Activated CD8-positive, alpha-beta memory T cell treated with anti-CD3 and anti-CD28 coated beads, Interleukin-2, amount 50 U/mL, for 24 hours (primary cell): ENCODE results near the gene VSNL1.
"Not testable (repeated sequence)": the region's sequence is repeated elsewhere in the genome, so short reads cannot be mapped to it uniquely, and the experiment has no call there.

Experiments used
- DNase-seq: peaks from one replicate; pipeline ENCODE4 v3.0.0-alpha.2; 2020; ENCODE audit errors: extremely low read depth

VSNL1 gene

DNA sequence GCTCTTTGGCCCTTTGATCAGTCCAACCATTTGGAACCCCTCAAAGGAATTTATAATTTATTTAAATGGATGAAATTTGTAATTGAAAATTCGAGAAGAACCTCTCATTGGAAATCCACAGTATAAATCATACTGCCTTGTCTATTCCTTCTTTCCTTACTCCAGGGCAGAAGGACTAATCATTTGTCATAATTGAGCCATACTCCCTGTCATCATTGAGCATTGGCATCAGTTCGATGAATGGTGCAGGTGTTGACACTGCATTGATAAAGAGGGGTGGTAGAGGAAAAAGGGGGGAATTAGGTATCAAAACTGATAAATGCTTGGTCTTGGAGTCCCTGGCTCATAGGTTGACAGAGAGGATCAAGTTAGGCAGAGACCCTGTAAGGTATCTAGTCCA is 2.0 kb downstream of the VSNL1 start:
- no peak for DNase-seq

GRCh38 chr2:17543131-17543660 is 2.7 kb downstream of the VSNL1 start:
- DNase-seq: no peak

- DNase-seq: no peak
Measured at GRCh38 chr2:17543848-17544247, 3.4 kb downstream of the VSNL1 start.

DNA sequence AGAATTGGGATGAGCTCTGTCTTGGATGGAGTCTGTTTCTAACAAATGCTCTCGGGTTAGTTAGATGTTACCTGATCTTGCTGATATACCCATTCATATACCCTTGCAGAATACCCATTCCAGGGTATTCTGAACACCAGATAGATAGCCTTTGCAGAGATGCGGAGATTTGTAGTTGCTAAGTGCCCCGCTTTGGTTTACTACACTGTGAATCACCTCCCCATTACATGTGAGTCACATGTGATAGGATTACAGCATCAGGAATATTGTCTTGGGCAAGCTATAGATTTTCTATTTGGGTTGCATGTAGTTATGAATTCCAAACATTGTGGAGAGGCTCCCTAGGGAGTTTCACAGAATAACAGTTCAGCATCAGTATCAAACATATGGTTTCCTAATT is 3.8 kb downstream of the VSNL1 start:
- DNase-seq: no peak

DNA sequence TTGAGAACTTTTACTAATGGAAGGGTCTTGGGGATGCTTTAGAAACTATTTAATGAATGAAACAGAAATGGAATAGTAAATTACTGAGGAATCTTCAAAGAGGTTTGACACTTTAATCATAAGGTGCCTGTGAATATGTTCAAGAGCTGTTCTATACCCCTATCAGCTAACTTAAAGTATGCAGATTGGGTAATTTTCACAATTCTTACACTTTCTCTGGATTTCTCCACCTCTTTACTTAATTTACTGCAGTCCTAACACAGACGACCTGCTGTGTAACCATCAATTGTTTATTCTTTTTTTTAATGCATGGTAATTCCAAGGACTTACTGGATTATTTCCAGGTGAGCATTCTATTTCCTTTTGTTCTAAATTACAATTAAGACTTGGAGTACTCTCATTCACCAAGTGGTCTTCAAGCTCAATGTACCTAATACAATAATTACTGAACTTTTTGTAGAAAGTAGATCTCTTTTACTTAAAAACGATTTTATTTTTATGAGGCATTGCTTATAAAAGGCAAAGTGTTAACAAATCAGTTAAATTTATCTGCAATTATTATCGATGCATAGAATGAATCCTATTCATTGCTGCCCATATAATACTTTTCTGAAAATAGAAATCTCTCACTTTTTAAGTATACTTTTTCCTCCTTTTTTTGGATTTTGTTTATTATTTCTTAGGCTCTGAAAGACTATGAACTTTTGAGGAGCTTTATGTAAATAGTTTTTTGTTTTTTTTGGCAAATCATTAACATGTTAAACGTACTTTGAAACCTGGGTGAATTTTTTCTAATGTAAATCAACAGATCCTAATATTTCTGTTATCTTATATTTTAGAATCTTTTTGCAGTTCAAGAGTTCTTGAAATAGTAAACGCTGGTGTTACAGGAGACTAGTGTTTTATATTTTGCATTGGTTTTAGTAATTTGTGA is 5.5 kb downstream of the VSNL1 start:
- DNase-seq: no peak

- no peak for DNase-seq
Measured at GRCh38 chr2:17547237-17547636, 6.7 kb downstream of the VSNL1 start.

- no peak for DNase-seq
Measured at GRCh38 chr2:17547737-17548136, 7.2 kb downstream of the VSNL1 start.

DNA sequence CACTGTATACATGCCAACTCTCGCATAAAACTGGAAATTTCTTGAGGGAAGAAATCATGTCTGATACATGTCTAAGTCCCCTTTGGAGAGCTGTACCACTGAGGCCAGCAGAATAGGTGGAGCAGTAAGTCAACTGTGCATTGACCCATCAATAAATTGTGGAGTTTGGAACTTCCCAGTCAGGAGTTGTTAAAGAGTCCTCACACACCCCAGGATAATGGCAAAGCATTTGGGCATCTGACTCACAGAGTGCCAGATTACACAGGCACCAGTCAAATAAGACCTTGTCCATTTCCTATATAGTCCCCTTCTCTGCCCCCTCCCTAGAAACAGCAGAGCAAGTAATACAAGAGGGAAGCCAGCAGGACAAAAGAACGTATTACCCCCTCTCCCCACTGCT is 10.4 kb downstream of the VSNL1 start:
- no peak for DNase-seq

DNA sequence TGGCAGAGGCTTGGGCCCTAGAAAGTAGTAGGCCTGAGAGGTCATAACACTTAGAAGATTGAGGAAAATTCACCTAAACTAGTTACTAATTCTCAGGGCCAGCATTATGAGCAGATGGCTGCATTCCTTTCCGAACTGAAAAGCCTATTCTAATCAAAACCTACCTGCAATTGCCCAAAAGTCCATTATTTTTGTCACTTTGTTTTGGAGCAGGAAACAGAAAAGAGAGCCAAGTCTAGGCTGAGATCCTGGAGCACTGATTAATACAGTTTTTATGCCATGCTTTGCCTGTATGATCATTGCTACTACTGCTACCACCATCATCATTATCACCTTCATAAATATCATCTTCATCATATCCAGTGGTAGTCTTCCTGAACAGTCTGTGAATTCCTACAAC is 14.7 kb downstream of the VSNL1 start:
- no peak for DNase-seq

GRCh38 chr2:17557596-17557995 is 17.1 kb downstream of the VSNL1 start:
- DNase-seq: no peak

DNA sequence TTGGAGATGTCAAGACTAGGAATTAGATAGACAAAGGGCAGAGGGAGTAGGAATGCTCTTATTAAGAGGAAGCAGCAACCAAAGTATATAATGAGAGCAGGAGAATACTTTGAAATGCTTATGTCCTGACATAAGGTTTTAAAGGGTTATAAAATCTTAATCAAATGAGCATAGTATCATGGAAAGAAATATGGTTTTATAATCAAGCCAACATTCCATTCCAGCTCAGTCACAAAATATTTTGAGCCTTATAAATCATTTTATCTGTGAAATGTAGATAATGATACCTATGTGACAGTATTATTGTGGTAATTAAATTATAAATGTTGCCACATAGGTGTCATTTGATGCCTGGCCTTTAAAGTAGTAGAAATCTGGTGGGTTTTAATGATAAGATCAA is 17.6 kb downstream of the VSNL1 start:
- DNase-seq: no peak

DNA sequence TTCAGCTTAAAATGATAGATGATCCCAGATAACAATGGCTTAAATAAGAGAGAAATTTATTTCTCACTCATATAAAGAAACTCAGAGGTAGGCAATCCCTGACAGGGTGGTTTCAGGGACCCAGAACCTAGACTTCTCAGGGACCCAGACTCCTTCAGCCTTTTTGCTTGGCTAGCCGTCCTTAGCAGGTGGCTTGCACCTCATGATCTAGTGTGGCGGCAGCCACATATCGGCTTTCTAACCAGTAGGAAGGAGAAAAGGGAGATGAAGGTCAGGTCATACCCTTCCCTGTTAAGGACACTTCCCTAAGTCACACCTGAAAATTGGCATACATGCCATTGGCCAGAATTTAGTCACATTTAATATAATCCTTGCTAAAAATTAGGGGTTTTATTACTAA is 18.4 kb downstream of the VSNL1 start:
- DNase-seq: no peak

- not testable (repeated sequence) for DNase-seq
Measured at GRCh38 chr2:17565726-17566125, 25.2 kb downstream of the VSNL1 start.

DNA sequence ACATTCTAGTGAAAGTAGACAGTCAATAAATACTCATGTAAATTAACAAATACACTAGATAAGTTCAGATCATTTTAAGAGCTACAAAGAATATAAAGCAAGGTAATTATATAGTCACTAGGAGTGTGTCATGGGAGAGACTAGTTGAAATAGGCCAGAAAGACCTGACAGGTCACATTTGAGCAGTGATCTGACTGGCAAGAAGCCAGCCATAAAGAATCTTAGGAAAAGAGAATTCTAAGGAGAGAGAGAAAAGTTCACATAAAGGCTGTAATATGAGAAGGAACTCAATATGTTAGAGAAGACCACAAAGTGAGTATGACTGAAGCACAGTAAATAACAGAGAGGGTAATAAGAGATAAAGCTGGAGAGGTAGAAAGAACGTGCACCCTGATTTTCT is 31.2 kb downstream of the VSNL1 start:
- DNase-seq: no peak

DNA sequence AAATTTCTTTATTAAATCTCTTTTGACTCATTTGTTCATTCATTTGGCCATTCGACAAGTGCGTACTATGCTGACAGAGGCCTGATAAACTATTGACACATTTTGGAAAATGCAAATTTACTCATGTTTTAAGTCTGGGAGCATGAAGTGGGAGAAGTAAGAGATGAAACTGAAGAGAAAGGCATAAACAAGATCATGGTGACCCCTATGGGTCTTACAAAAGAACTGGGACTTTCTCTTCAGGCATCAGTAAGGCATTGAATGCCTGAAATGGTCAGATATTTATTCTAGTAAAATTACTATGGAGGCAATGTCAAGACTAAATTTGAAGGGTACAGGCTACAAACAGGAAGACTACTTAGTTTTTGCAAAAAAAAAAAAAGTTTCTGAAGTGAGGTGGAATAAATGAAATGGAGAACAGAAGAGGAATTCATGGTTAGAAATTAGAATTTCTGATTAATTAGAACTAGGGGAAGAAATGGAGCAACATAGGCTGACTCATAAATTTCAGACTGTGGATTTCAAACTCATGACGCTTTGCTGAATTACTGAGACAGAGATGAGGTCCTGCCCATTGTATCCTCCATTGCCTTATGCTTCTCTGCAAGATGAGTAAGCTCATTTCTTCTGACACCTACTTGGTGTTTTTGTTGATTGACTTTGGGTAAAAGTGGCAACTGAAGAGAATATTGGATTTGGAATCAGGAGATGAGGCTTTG is 32.7 kb downstream of the VSNL1 start:
- DNase-seq: no peak

DNA sequence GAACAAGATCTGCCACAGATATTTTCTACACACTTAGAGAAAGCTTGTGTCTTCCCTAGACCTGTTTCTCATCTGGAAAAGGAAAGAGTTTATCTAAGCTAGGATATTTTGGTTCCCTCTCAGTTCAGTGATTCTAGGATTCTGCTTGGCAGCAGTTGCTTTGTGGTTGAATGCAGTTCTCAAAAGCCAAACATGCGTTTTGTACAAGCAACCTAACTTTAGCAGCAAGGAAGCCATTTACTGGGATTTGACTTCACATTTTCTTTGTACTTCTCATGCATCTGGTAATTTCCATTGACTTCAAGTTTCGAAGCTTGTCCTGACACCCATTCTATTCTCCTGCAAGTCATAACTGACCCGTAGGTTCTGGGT is 33.3 kb downstream of the VSNL1 start:
- no peak for DNase-seq

- no peak for DNase-seq
Measured at GRCh38 chr2:17574406-17575073, 34.0 kb downstream of the VSNL1 start.

- no peak for DNase-seq
Measured at GRCh38 chr2:17576802-17577201, 36.3 kb downstream of the VSNL1 start.

GRCh38 chr2:17578466-17578928 is 38.0 kb downstream of the VSNL1 start:
- DNase-seq: no peak

DNA sequence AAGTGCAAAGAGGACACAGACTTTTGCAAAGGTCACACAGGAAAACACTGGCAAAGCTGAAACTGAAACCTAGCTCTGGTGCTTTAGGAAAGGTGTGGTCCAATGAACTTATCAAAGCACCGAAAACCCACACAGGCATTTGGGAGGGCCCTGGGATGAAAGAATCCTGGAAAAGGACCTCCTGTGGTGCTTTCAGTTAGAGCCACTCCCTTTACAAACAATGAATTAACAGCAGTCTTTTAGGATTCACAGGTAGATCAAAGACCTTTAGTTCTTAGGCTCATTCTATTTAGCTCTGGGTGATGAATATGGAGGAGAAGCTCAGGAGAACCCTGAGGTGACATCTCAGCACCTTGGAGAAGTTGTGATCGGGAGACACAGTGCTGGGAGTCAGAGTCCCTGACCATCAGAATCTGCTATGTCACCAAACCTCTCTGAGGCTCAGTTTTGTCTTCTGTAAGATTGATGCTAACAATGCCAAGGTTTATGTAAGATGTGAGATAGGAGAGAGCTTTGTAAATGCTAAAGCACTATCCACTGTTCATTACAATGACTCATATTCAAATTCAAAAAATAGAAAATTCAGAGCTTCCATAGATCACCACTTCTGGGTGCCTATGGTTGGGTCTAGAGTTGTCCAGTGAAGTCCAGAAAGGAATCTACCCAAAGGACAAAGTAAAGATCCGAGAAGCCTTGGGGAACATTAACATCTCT is 39.3 kb downstream of the VSNL1 start:
- DNase-seq: no peak

DNA sequence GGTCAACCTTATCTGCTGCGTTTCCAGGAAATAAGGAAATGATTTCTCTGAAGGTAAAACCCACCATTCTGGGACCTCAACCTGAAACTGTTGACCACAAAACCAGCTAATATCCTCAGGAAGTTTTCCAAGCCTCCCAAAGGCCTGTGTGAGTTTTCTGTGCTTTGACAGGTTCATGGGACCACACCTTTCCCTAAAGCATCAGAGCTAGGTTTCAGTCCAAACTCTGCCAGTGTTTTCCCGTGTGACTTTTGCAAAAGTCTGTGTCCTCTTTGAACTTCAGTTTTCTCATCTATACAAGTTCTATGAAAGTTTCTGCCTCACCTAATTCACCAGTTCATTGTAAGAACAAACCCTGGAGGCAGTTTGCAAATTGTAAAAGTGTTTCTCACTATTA is 39.8 kb downstream of the VSNL1 start:
- DNase-seq: no peak

DNA sequence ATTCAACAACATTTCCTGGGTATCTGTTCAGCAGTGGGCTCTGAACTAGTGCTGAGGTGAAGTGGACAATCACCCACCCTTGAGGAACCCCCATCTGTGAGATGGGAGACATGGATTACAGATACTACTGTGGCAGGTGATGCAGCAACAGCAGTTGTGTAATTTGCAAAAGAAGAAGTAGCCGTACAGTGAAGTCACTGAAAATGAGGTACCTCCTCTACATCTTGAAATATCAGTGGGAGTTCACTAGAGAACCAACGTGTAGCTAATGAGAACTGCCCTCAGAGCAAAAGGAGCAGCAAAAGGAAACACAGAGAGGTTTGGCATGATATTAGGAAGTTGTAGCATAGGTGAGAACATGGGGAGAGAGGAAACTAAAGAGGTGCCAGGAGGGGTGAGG is 41.3 kb downstream of the VSNL1 start:
- no peak for DNase-seq
